Measurements from ENCODE around the gene RABEP2.

DNA sequence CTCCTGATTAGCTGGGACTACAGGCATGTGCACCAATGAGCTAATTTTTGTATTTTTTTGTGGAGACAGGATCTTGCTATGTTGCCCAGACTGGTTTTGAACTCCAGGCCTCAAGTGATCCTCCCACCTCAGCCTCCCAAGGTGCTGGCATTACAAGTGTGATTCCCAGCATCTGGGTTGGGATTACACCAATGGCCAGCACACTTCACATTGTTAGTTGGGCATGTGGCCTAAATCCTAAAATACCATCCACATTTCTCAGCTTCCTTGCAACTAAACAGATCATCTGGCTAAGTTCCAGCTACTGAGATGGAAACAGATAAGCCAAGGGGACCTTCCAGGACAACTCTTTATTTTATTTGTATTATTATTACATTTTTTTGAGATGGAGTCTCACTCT is 9.9 kb downstream of the RABEP2 start:
- no peak for TF ChIP-seq POLR2AphosphoS5 (IDR thresholded peaks at IDR 0.05)
- TF ChIP-seq, protein P1, sequence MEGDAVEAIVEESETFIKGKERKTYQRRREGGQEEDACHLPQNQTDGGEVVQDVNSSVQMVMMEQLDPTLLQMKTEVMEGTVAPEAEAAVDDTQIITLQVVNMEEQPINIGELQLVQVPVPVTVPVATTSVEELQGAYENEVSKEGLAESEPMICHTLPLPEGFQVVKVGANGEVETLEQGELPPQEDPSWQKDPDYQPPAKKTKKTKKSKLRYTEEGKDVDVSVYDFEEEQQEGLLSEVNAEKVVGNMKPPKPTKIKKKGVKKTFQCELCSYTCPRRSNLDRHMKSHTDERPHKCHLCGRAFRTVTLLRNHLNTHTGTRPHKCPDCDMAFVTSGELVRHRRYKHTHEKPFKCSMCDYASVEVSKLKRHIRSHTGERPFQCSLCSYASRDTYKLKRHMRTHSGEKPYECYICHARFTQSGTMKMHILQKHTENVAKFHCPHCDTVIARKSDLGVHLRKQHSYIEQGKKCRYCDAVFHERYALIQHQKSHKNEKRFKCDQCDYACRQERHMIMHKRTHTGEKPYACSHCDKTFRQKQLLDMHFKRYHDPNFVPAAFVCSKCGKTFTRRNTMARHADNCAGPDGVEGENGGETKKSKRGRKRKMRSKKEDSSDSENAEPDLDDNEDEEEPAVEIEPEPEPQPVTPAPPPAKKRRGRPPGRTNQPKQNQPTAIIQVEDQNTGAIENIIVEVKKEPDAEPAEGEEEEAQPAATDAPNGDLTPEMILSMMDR (IDR thresholded peaks at IDR 0.05): no peak
